Transverse colon (tissue), 3 donors: ENCODE data around the gene CRYZL1.

Experiments
- CTCF ChIP-seq, 5 experiments: fragments of 200-600 bp in 3 of 5; fragments of 450-650 bp in 2 of 5; sonication (generic) in 3 of 5; IDR thresholded peaks; 1 replicate in 2 of 5; 2 replicates in 3 of 5; pipeline ENCODE4 v1.5.1; 2016 to 2017; ENCODE audit warnings: antibody characterized with exemption in 5 of 5, inconsistent platforms in 3 of 5, mild to moderate bottlenecking in 2 of 5, moderate library complexity in 1 of 5
- POLR2A ChIP-seq: fragments of 450-650 bp; IDR thresholded peaks from one replicate; pipeline ENCODE4 v1.6.1; 2016; ENCODE audit warnings: antibody characterized with exemption, mild to moderate bottlenecking, moderate library complexity

- TF ChIP-seq POLR2A (no peak), CTCF (IDR thresholded peaks at IDR 0.05) (no peak)
Observed at GRCh38 chr21:33557447-33557846, 84.1 kb downstream of the CRYZL1 start.
